Liver (tissue), 3 donors: ENCODE data around the gene PTPRH.

Experiments used
- EGR1 ChIP-seq, 2 donors: IDR thresholded peaks; 2 replicates each; pipeline ENCODE4 v1.6.1; 2016 to 2018; ENCODE audit warnings: antibody characterized with exemption in 2 of 2, low read depth in 2 of 2
- FOXA1 ChIP-seq: IDR thresholded peaks from 2 replicates; pipeline ENCODE4 v1.6.1; 2016; ENCODE audit warnings: antibody characterized with exemption
- RAD21 ChIP-seq, 2 donors: IDR thresholded peaks; 2 replicates each; pipeline ENCODE4 v1.6.1; 2016; ENCODE audit warnings: antibody characterized with exemption in 2 of 2, mild to moderate bottlenecking in 2 of 2
- RXRA ChIP-seq, 2 donors: IDR thresholded peaks; 2 replicates each; pipeline ENCODE4 v1.6.1; 2017 to 2018; ENCODE audit warnings: antibody characterized with exemption in 2 of 2, mild to moderate bottlenecking in 1 of 2
- TAF1 ChIP-seq: conservative IDR thresholded peaks from 2 replicates; pipeline ENCODE4 v1.6.1; 2016; ENCODE audit warnings: antibody characterized with exemption, mild to moderate bottlenecking
- YY1 ChIP-seq: IDR thresholded peaks from 2 replicates; pipeline ENCODE4 v1.6.1; 2016; ENCODE audit warnings: antibody characterized with exemption, mild to moderate bottlenecking
- TF ChIP-seq, protein P1 (sequence below): fragments of 150-350 bp; IDR thresholded peaks from 2 replicates; pipeline ENCODE4 v1.5.1; 2017; ENCODE audit warnings: improper control_type of control experiment, low read depth, low read length; ENCODE audit not compliant: missing input control
- TF ChIP-seq, protein P2 (sequence below): IDR thresholded peaks from 2 replicates; pipeline ENCODE4 v1.6.1; 2016; ENCODE audit warnings: antibody characterized with exemption
- donor health status: healthy.
- donor health status: healthy.

DNA sequence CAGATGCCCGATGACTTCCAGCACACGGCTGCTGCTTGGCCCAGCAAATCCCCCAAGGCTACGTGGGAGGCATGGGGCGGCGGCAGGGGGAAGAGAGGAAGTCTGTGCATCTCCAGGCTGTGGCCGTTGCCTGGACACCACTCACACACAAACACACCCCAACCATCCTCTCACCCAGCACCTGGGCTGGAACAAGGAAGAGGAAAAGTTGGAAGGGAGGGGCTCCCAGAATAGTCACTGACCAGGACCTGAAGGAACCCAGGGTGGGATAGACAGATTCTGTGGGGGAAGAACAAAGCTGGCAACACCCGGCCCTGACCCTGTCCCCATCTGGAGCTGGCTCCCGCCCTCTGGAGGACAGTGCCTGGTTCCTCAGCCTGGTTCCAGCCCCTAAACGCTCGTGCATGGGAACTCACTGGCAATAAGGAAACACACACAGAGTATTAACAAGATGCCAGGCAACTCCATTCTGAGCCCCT lies 38.4 kb upstream of the PTPRH start:
- TF ChIP-seq, protein P1, sequence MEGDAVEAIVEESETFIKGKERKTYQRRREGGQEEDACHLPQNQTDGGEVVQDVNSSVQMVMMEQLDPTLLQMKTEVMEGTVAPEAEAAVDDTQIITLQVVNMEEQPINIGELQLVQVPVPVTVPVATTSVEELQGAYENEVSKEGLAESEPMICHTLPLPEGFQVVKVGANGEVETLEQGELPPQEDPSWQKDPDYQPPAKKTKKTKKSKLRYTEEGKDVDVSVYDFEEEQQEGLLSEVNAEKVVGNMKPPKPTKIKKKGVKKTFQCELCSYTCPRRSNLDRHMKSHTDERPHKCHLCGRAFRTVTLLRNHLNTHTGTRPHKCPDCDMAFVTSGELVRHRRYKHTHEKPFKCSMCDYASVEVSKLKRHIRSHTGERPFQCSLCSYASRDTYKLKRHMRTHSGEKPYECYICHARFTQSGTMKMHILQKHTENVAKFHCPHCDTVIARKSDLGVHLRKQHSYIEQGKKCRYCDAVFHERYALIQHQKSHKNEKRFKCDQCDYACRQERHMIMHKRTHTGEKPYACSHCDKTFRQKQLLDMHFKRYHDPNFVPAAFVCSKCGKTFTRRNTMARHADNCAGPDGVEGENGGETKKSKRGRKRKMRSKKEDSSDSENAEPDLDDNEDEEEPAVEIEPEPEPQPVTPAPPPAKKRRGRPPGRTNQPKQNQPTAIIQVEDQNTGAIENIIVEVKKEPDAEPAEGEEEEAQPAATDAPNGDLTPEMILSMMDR = no peak
- TF ChIP-seq, protein P2, sequence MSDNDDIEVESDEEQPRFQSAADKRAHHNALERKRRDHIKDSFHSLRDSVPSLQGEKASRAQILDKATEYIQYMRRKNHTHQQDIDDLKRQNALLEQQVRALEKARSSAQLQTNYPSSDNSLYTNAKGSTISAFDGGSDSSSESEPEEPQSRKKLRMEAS = no peak
- no peak for TF ChIP-seq RAD21 (IDR thresholded peaks at IDR 0.05)
- no peak for TF ChIP-seq FOXA1
- TF ChIP-seq TAF1 = no peak
- TF ChIP-seq EGR1 (IDR thresholded peaks at IDR 0.05; ENCODE audit: low read depth in 2 of 2) = no peak
- no peak for TF ChIP-seq YY1
- TF ChIP-seq RXRA (IDR thresholded peaks at IDR 0.05) = no peak
